Stimulated activated CD4-positive, alpha-beta T cell treated with anti-CD3 and anti-CD28 coated beads, Interleukin-12 subunit alpha, Interleukin-12 subunit beta, amount 100 ng/mL, for 4 hours (primary cell): ENCODE measurements around the gene CRIM1.

Experiments
- DNase-seq: peaks from one replicate; pipeline ENCODE4 v3.0.0-alpha.2; 2020

CRIM1 gene

GRCh38 chr2:36597003-36597531 lies 241.5 kb downstream of the CRIM1 start:
- DNase-seq, result peak; percentile 1

- DNase-seq, result peak; percentile 63
These were observed 242.2 kb downstream of the CRIM1 start, which contains the start of gene FEZ2 for GRCh38 chr2:36597532-36598377. FEZ2 (minus strand) TSS chr2:36598168; CDS start chr2:36598142, 26 bp downstream.
